HG03521 (cell line): Measurements from ENCODE around the gene NCAPG.
"Not testable (repeated sequence)": the region's sequence is repeated elsewhere in the genome, so short reads cannot be mapped to it uniquely, and the experiment has no call there.

Experiments
- ATAC-seq: cut with Tn5 transposase; IDR thresholded peaks from one replicate; pipeline ENCODE4 v1.9.1; 2021; ENCODE audit warnings: mild to moderate bottlenecking, moderate library complexity; ENCODE audit not compliant: unreplicated experiment

The NCAPG gene

DNA sequence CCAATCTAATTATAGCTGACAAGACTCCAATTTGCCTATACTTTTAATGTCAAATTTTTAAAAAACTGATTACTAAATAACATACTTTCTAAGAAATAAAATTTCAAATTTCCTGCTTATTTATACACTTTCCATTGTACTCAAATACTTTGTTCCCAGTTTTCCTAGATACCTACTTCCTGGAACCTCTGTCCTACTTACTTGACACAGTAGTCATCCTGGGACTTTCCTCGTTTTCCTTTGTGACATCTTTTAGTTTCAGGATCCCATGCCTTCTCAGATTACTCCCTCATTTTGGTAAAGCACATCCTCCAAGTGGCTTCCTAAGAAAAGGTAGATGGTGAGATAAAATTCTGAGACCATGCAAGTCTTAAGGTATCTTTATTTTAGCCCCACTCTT lies 16.0 kb upstream of the NCAPG start:
- no peak for ATAC-seq

DNA sequence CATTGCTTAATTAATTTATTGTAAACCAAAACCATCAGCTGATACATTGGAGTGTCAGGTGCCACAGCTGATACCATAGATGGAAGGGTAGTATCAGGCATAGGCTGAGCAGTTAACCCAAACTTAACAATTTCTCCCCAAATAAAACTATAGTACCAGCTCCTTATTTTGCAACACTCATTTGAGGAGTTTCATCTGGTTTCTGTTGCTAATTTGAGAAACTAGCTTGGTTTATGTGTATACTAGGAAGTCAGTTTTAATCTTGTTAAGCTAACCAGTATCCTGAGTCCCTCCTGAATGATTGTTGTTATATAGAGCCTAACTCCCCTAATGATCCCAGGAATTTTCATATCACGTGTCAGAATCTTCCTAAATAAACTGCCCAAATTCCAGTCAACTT lies 13.0 kb upstream of the NCAPG start:
- ATAC-seq = no peak

DNA sequence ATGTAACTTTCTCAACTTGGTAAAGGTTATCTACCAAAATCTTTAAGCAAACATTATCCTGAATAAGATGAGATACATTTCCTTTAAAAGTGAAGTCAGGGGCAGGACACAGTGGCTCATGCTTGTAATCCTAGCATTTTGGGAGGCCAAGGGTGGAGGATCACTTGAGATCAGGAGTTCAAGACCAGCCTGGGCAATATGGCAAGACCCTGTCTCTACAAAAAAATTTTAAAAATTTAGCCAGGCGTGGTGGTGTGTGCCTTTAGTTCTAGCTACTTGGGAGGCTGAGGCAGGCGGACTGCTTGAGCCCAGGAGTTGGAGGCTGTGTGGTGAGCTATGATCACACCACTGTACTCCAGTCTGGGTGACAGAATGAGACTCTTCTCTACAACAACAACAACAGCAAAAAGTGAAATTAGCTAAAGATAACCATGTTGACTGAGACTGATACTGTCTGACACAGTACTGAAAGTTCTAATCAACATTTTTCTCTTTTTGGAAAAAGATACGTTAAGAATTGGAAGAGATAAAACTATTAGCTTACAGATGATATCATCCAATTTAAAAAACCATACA lies 5.1 kb upstream of the NCAPG start:
- ATAC-seq = no peak

GRCh38 chr4:17807446-17807845 lies 3.3 kb upstream of the NCAPG start:
- ATAC-seq = no peak

GRCh38 chr4:17809667-17810066 lies 1.1 kb upstream of the NCAPG start:
- no peak for ATAC-seq

GRCh38 chr4:17811078-17811603 lies 362 bp downstream of the NCAPG start:
- peak; percentile 18 for ATAC-seq

GRCh38 chr4:17812125-17812524 lies 1.3 kb downstream of the NCAPG start:
- no peak for ATAC-seq

DNA sequence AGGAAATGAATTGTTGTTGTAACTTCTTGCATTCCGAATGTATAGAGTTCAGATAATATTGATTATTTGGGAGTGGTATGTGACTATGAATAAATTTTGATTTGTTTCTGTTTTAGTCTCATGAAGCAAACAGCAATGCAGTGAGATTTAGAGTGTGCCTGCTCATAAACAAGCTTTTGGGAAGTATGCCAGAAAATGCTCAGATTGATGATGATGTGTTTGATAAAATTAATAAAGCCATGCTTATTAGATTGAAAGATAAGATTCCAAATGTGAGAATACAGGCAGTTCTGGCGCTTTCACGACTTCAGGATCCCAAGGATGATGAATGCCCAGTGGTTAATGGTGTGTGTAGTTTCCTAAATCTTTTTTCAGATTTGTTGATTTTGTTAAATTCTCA lies 2.0 kb downstream of the NCAPG start:
- no peak for ATAC-seq

GRCh38 chr4:17814140-17814539 lies 3.4 kb downstream of the NCAPG start:
- no peak for ATAC-seq

DNA sequence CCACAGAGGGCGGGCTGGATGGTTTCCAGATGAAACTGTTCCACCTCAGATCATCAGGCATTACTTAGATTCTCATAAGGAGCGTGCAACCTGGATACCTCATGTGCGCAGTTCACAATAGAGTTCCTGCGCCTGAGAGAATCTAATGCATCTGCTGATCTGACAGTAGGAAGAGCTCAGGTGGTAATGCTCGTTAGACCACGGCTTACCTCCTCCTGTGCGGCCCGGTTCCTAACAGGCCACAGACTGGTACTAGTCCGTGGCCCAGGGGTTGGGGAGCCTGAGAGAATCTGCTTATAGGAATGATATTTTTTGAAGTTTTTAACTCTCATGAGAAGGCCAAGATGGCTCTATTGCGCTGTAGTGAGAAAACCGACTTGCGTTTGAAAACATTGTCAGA lies 5.4 kb downstream of the NCAPG start:
- no peak for ATAC-seq

DNA sequence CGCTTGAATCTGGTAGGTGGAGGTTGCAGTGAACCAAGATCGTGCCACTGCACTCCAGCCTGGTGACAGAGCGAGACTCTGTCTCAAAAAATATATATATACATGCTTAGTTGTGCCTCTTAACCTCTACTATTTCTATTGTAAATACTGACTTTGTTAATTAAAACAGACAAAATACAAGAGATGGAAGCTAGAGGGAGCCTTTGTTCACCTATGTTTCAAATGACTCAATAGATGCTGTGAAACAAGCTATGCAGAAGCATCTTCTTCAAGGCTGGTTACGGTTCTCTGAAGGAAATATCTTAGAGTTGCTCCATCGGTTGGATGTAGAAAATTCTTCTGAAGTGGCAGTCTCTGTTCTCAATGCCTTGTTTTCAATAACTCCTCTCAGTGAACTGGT lies 6.2 kb downstream of the NCAPG start:
- ATAC-seq = peak; percentile 73

GRCh38 chr4:17823871-17824669 lies 13.3 kb downstream of the NCAPG start:
- no peak for ATAC-seq

DNA sequence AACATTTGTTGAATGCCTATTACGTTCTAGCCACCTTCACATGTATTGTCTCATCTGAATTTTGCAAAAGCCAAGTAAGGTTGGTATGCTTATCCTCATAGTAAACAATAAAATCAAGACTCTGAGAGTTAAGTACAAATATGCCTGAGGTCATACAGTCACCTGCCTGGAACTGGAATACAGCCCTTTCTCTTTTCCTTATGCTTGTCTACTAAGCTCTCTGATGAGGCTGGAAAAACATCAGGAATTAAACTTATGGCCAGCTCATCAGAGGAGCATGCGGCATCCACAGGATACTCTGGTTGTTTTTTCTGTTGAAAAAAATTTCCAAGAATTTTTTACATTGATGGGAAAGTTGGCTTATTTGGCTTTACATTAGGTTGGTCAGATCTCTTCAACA lies 35.5 kb downstream of the NCAPG start:
- ATAC-seq = no peak

DNA sequence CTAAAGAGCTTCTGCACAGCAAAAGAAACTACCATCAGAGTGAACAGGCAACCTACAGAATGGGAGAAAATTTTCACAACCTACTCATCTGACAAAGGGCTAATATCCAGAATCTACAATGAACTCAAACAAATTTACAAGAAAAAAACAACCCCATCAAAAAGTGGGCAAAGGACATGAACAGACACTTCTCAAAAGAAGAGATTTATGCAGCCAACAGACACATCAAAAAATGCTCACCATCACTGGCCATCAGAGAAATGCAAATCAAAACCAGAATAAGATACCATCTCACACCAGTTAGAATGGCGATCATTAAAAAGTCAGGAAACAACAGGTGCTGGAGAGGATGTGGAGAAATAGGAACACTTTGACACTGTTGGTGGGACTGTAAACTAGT lies 39.5 kb downstream of the NCAPG start:
- not testable (repeated sequence) for ATAC-seq

DNA sequence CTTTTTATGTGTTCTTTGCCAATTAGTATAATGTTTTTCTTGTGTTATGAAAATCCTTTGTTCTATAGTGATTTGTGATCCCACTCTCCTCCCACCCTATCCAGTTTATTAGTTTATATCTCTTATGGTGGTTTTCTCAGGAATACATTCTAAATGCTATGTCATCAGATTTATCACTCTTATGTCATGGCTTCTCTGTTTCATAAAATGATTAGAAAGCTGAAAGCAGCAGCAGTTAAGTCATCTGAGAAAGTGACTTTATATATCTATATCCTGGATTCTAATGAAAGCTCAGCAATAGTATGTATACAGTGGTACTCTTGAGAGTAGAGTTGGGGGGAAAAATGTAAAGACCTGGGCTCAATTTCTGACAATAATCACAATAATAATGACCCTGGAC lies 41.2 kb downstream of the NCAPG start:
- no peak for ATAC-seq

DNA sequence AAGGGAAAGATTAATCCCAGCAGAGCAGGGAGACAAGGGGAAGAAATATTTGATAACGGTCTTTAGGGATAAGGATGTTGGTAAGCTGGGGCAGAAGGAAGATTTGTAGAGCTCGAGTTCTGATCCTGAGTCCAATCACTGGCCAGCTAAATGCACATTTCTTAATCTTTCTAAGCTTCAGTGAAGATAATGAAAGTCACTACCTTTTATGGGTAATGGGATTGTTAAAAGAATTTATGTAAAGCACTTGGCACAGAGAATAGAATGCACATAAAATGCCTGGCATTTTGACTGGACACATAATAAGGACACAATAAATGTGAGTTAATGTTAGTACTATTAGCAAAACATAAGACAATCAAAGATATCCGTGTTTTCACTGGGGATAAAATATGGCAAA lies 43.3 kb downstream of the NCAPG start:
- no peak for ATAC-seq

DNA sequence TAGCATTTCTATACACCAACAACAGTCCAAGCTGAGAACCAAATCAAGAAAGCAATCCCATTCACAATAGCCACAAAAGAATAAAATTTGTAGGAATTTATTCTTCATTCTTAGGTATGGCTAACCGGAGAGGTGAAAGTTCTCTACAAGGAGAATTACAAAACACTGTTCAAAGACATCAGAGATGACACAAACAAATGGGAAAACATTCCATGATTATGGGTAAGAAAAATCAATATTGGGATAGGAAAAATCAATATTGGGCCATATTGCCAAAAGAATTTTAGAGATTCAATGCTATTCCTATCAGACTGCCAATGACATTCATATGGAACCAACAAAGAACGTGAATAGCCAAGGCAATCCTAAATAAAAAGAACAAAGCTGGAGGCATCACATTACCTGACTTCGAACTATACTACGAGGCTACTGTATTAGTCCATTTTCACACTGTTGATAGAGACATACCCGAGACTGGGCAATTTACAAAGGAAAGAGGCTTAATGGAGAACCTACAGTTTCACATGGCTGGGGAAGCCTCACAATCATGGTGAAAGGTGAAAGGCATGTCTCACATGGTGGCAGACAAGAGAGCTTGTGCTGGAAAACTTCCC lies 49.1 kb downstream of the NCAPG start:
- ATAC-seq = no peak

DNA sequence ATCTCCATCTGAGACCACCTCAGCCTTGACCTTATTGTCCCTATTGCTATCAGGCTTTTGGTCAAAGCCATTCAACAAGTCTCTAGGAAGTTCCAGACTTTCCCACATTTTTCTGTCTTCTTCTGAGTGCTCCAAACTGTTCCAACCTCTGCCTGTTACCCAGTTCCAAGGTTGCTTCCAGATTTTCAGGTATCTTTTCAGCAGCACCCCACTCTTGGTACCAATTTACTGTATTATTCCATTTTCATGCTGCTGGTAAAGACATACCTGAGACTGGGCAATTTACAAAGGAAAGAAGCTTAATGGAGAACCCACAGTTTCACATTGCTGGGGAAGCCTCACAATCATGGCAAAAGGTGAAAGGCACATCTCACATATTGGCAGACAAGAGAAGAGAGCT lies 51.1 kb downstream of the NCAPG start:
- ATAC-seq = not testable (repeated sequence)

DNA sequence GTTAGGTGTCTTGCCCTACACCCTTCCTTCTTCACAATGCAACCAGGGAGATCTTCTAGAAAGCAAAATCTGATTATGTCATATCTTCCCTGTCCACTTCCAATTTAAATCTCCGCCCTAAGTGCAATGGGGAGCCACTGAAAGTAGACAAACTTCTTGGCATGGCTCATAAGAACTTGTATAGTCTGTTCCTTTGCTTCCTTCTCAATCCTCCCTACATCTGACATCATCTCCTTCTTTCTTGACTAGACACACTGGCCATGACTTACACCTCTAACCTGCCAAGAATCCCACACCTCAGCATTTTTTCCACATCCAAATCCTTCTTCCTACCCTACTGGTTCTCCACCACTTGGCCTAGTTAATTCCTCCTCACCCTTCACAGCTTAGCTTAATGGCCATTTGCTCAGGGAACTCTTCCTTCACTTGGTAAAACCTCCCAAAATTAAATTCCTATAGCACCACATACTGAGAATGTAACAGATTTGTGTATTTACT lies 55.1 kb downstream of the NCAPG start:
- ATAC-seq = no peak

DNA sequence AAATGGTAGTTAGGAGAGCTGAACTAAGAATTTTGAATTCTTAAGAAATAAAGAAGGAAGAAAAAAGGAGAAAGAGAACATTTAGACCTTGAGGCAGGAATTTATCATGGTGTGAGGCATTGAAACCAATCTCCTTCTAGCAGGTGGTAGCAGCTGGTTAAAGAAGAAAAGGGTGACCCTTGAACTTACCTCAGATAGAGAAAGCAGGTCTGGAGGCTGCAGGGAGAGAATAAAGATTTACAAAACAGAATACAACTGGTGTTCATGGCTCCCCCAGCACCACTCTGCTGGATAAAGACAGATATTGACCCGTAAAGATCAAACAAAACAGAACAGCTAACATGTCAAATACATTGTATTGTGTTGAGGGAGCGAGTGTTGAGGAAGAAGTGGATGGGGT lies 56.0 kb downstream of the NCAPG start:
- ATAC-seq = no peak

- no peak for ATAC-seq
These were observed 56.5 kb downstream of the NCAPG start for GRCh38 chr4:17867276-17867675.

GRCh38 chr4:17869327-17869726 lies 58.5 kb downstream of the NCAPG start:
- no peak for ATAC-seq
